GM12873 (cell line): ENCODE data around the gene DTNB.

Experiments used
- TF ChIP-seq, protein P1 (sequence below): IDR thresholded peaks from 2 replicates; pipeline ENCODE4 v1.5.1; 2012; ENCODE audit warnings: low read depth, mild to moderate bottlenecking, moderate library complexity, low read length, control low read depth; ENCODE audit not compliant: insufficient read depth; ENCODE audit errors: missing control alignments

The DTNB gene

DNA sequence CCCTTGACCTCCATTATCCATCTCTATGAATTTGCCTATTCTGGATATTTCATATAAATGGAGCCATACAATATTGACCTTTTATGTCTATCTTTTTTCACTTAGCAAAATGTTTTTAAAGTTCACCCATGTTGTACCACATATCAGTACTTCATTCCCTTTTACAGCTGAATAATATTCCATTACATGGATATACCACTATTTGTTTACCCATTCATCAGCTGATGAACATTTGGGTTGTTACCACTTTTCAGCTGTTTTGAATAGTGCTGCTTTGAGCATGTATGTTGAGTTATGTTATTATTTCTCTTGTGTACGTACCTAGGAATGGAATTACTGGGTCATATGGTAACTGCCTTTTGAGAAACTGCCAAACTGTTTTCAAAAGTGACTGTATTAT is 238.0 kb downstream of the DTNB start:
- TF ChIP-seq, protein P1, sequence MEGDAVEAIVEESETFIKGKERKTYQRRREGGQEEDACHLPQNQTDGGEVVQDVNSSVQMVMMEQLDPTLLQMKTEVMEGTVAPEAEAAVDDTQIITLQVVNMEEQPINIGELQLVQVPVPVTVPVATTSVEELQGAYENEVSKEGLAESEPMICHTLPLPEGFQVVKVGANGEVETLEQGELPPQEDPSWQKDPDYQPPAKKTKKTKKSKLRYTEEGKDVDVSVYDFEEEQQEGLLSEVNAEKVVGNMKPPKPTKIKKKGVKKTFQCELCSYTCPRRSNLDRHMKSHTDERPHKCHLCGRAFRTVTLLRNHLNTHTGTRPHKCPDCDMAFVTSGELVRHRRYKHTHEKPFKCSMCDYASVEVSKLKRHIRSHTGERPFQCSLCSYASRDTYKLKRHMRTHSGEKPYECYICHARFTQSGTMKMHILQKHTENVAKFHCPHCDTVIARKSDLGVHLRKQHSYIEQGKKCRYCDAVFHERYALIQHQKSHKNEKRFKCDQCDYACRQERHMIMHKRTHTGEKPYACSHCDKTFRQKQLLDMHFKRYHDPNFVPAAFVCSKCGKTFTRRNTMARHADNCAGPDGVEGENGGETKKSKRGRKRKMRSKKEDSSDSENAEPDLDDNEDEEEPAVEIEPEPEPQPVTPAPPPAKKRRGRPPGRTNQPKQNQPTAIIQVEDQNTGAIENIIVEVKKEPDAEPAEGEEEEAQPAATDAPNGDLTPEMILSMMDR, result no peak

DNA sequence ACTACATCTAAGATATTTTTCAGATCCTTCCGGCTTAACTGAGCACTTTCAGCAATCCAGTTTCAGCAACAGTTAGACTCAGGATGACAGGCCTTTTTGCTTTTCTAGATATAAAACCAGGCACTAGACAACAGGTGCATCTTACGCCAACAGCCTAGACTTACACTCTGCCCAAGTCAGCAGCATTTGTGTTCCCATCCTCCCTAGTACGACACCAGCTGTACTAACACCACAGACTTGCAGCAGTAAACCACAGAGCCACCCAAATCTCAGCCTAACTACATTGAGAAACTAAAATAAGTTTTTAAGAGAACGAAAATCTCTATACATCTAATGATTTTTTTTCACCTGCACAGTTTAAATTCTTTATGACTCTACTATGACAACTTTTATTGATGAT is 241.8 kb downstream of the DTNB start:
- TF ChIP-seq, protein P1, result no peak

DNA sequence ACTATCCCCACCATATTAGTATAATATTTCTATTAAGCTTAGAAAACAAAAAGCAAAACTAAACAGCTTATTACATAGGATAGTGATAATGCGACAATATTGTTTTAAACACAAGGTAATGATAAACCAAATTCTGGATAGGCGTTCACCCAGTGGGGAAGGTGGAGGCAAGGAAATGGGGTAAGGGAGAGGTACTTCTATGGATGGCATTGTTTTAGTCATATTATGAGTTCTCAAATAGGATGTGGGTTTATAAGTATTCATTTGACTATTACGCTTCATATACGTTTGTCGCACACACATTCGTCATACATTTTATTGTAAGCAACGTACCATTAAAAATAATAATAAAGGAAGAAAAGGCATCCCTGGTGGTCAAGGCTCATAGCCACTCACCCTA is 242.8 kb downstream of the DTNB start:
- TF ChIP-seq, protein P1, result no peak

DNA sequence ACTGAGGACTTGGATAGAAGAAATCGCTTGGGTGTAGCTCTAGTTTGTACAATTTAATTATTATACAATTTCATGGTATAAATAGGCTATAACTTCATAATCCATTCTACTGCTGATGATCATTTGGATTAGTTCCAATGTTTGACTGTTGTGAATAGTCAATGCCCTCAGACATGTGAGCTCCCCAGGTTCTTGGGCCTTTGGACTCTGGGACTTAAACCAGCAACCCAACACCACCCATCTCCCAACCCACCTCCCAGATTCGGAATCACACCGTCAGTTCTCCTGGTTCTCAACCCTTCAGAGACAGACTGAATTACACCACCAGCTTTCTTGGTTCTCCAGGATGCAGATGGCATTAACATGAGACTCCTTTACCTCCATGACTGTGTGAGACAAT is 247.1 kb downstream of the DTNB start:
- TF ChIP-seq, protein P1, result no peak

DNA sequence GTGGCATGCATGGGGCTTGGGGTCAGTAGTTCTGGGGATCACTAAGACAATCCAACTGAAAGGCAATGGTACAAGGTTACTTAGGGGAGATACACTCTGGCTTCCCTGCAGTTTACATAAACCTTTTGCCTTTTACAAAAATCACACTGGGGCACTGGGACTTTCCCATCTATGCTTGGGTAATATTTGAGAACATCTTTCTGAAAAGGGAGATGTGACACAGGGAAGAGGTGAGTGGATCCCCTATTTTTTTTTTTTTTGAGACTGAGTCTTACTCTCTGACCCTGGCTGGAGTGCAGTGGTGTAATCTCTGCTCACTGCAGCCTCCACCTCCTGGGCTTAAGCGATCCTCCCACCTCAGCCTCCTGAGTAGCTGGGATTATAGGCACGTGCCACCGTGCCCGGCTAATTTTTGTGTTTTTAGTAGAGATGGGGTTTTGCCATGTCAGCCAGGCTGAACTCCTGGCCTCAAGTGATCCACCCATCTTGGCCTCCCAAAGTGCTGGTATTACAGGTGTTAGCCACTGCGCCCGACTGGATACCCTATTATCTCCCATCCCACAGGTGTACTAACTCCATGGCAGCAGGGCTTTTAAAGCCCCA is 248.8 kb downstream of the DTNB start:
- TF ChIP-seq, protein P1, result no peak

DNA sequence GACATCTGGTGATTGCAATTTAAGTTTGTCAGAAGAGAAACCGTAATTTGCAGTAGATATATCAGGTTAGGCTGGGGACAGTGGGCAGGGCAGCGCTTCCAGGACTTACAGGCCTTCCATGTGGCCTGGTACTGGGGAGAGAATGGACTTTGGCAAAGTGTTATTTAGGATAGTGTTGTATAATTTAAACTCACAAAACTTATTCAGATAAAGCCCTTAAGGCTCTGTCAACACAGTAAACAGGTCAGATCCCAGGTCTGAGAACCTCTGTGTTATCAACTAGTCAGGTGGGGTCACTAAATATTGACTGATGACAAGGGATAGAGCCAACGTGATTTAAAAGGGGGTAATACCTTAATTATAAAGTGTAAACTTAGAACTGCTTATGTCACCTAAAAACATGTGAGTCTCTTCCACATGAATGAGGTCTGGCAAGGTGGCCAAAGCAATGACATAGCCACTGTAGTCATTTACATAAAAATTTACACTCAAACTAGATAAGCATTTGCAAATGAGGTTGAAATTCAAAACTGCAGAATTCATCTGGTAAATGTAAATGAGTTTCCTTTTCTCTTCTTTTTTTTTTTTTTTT is 251.5 kb downstream of the DTNB start:
- TF ChIP-seq, protein P1, result no peak

DNA sequence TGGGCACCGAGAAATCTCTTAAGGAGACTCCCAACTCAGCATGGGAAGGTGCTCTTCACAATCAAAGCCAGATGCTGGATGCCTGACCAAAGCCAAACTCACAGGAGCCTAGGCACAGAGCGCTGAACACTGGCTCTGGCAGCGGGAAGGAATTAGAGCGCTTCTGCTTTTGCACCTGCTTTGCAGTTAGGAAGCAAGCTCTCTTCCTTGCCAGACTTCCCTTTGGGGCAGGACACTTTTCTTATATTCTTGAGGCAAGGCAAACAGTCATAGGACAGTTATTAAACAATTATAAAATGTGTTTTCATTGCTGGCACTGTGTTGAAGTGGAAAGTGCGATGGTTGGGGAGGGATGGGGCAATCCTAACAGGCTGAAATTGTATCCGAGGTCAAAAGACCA is 252.1 kb downstream of the DTNB start:
- TF ChIP-seq, protein P1, result no peak
